Endothelial cell (in vitro differentiated cells): ENCODE measurements around the gene RAB11FIP4. TPM values are rescaled to one million over a fixed set of nuclear protein-coding genes. Genes with fewer than 3 reads are reported as not detected.

Experiments used
- DNase-seq: peaks from one replicate; pipeline ENCODE4 v3.0.0; 2021; ENCODE audit warnings: low spot score
- H3K27ac Mint-ChIP-seq: one replicate; pipeline ENCODE4 v1.8.0; 2021; ENCODE audit warnings: mixed read lengths, inconsistent platforms; ENCODE audit not compliant: unreplicated experiment
- H3K27me3 Mint-ChIP-seq: one replicate; pipeline ENCODE4 v1.8.0; 2021; ENCODE audit warnings: mild to moderate bottlenecking, moderate library complexity, mixed read lengths, inconsistent platforms; ENCODE audit not compliant: unreplicated experiment
- H3K36me3 Mint-ChIP-seq: one replicate; pipeline ENCODE4 v1.8.0; 2021; ENCODE audit warnings: mild to moderate bottlenecking, low read depth, mixed read lengths, inconsistent platforms; ENCODE audit not compliant: unreplicated experiment
- H3K4me1 Mint-ChIP-seq: one replicate; pipeline ENCODE4 v1.8.0; 2021; ENCODE audit warnings: mild to moderate bottlenecking, mixed read lengths, inconsistent platforms; ENCODE audit not compliant: unreplicated experiment
- H3K4me3 Mint-ChIP-seq: one replicate; pipeline ENCODE4 v1.8.0; 2021; ENCODE audit warnings: mild to moderate bottlenecking, mixed read lengths, inconsistent platforms; ENCODE audit not compliant: unreplicated experiment
- H3K9me3 Mint-ChIP-seq: one replicate; pipeline ENCODE4 v1.8.0; 2021; ENCODE audit warnings: mixed read lengths, inconsistent platforms; ENCODE audit not compliant: unreplicated experiment
- total RNA-seq: library from RNA; stranded (reverse); fragmentation: NEBNext Ultra II Directional; extraction: Animal tissue kit (Norgen Biotek cat#: 25700); gene quantifications from one replicate; pipeline ENCODE4 v1.2.1, GENCODE V29; 2021; ENCODE audit not compliant: unreplicated experiment
- TF ChIP-seq, protein P1 (sequence below): fragments of 200-600 bp; sonication (generic); IDR thresholded peaks from one replicate; pipeline ENCODE4 v1.5.0; 2021; ENCODE audit warnings: antibody characterized with exemption; ENCODE audit not compliant: unreplicated experiment

The RAB11FIP4 gene
- total RNA-seq, 1 donor from 2014 or later: 0.92 TPM

- Mint-ChIP-seq H3K27me3 (peaks cover 2% of the 10 kb centered on the region), H3K4me3 (no peak overlapping the region), H3K27ac (no peak overlapping the region), H3K36me3 (no peaks in the 10 kb centered on the region), H3K9me3 (no peaks in the 10 kb centered on the region), H3K4me1 (no peaks in the 10 kb centered on the region)
- DNase-seq: no peak
- TF ChIP-seq, protein P1, sequence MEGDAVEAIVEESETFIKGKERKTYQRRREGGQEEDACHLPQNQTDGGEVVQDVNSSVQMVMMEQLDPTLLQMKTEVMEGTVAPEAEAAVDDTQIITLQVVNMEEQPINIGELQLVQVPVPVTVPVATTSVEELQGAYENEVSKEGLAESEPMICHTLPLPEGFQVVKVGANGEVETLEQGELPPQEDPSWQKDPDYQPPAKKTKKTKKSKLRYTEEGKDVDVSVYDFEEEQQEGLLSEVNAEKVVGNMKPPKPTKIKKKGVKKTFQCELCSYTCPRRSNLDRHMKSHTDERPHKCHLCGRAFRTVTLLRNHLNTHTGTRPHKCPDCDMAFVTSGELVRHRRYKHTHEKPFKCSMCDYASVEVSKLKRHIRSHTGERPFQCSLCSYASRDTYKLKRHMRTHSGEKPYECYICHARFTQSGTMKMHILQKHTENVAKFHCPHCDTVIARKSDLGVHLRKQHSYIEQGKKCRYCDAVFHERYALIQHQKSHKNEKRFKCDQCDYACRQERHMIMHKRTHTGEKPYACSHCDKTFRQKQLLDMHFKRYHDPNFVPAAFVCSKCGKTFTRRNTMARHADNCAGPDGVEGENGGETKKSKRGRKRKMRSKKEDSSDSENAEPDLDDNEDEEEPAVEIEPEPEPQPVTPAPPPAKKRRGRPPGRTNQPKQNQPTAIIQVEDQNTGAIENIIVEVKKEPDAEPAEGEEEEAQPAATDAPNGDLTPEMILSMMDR: no peak
Measured at GRCh38 chr17:31522987-31523495, 131.6 kb downstream of the RAB11FIP4 start.

DNA sequence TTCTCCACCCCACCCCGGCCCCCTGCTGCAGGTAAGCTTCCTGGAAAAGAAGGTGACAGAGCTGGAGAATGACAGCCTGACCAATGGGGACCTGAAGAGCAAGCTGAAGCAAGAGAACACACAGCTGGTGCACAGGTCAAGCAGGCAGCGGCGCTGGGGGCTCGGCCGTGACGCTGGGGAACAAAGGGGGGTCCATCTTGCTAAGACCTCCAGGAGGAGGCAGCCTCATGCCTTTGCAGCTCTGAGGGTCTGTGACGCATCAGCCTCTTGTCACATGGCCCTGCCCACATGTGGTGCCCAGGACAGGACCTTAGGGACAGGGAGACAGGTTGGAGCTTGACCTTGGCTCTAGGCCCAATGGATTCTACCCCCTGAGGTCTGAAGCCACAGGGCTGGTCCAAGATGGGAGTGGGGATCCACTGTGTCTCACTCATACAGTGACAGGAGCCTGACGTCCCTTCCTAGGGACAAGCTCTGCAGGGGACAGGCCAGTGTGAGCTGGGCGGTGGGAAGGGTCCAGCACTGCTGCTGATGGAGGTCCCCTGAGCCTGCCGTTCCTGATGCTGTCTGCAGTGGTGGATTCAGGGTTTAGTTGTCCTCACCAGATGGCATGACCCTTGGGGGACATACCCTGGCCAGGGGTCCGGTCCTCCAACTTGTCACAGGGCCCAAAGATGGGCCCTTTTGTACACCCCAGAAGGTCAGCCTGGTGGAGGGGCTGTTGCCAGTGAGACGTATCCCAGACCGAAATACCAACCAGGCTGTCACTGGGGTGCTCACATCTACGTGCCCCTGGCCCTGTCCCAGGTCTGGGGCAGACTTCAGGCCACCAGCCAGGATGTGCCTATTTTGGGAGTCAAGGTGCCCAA is 132.6 kb downstream of the RAB11FIP4 start:
- Mint-ChIP-seq H3K4me3 (no peak overlapping the region), H3K9me3 (no peaks in the 10 kb centered on the region), H3K4me1 (no peaks in the 10 kb centered on the region), H3K27ac (no peak overlapping the region), H3K36me3 (no peaks in the 10 kb centered on the region), H3K27me3 (peaks cover 2% of the 10 kb centered on the region)
- DNase-seq: no peak
- TF ChIP-seq, protein P1: no peak

DNA sequence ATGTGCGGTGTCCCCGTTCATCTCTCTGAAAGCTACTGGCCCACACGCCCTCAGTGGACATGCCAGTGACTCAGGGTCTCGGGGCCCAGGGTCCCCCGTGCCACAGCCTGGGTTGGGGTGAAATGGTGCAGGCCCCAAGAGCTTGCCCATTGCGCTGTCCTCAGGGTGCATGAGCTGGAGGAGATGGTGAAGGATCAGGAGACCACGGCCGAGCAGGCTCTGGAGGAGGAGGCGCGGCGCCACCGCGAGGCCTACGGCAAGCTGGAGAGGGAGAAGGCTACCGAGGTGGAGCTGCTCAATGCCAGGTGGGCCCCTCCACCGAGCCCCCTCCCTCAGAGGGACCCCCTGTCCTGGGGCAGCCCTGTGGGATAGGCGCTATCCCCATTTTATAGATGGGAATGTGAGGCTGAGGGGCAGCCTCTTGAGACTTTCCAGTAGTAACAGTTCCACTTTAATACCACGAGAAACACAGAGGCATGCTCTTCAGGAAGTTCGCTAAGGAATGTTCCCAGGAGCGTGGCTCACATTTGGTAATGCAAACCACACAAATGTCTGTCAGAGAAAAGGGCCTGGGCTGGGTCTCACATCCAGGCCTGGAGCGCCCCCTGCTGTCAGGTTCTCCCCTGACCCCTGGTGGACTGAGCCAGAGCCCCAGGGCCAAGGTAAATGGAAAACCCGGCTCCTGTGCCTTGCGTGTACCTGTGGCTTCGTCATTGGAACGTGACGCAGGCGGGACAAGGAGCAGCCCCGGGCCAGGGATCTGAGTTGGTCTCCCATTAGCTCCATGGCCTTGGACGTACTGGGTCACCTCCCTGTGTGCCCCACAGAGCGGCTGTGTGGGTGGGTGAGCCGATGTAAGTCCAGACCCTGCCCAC is 133.7 kb downstream of the RAB11FIP4 start:
- Mint-ChIP-seq H3K27me3 (peaks cover 2% of the 10 kb centered on the region), H3K27ac (no peak overlapping the region), H3K4me3 (no peak overlapping the region), H3K9me3 (no peaks in the 10 kb centered on the region), H3K36me3 (no peaks in the 10 kb centered on the region), H3K4me1 (no peaks in the 10 kb centered on the region)
- peak; percentile 97 for DNase-seq
- TF ChIP-seq, protein P1: peak; percentile 89

DNA sequence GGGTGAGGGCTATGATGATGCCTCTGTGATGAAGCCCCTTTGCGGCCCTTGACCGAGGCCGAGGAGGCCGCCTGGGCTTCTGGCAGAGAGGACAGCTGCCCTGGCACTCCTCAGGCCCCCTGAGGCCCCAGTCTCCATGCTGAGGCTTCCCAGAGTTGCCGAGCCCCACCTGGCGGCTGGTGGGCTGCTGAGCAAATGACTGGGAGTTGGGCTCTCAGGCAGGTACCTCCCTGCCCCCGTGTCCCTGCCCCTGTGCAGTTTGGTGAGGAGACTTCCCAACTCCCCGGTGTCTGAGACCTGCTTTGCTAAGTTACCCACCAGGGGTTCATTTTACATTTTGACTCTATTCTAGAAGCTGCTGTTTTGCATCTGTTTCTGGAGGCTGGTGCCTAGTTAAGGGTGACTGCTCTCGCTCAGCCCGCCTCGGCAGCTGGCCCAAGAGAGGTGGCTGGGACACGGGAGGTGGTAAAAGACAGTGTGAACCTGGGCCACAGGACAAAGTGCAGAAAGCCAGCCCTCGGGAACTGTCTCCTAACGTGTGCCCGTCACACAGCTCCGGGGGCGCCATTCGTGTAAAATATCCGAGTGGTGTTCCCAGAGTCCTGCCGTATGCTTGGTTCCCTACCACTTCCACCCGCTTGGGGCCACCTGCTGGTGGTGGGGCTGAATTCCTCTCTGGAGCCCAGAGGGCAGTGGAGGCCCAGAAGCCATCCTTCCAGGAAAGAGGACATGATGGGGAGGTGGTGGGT is 134.5 kb downstream of the RAB11FIP4 start:
- Mint-ChIP-seq H3K36me3 (no peaks in the 10 kb centered on the region), H3K4me1 (no peaks in the 10 kb centered on the region), H3K4me3 (no peak overlapping the region), H3K27me3 (peaks cover 2% of the 10 kb centered on the region), H3K27ac (no peak overlapping the region), H3K9me3 (no peaks in the 10 kb centered on the region)
- TF ChIP-seq, protein P1: peak; percentile 25
- DNase-seq: peak; percentile 53
